ENCODE results near the gene RASSF9. TPM values are rescaled to one million over a fixed set of nuclear protein-coding genes. Genes with fewer than 3 reads are reported as not detected.
A peak's percentile ranks its signal among the peaks of the same experiment; 100 is the strongest.

RASSF9 gene
- polyA plus RNA-seq (2013, experiment 1 of 2): 0.63 TPM
- 0.46 TPM for polyA plus RNA-seq (2013, experiment 2 of 2)

DNA sequence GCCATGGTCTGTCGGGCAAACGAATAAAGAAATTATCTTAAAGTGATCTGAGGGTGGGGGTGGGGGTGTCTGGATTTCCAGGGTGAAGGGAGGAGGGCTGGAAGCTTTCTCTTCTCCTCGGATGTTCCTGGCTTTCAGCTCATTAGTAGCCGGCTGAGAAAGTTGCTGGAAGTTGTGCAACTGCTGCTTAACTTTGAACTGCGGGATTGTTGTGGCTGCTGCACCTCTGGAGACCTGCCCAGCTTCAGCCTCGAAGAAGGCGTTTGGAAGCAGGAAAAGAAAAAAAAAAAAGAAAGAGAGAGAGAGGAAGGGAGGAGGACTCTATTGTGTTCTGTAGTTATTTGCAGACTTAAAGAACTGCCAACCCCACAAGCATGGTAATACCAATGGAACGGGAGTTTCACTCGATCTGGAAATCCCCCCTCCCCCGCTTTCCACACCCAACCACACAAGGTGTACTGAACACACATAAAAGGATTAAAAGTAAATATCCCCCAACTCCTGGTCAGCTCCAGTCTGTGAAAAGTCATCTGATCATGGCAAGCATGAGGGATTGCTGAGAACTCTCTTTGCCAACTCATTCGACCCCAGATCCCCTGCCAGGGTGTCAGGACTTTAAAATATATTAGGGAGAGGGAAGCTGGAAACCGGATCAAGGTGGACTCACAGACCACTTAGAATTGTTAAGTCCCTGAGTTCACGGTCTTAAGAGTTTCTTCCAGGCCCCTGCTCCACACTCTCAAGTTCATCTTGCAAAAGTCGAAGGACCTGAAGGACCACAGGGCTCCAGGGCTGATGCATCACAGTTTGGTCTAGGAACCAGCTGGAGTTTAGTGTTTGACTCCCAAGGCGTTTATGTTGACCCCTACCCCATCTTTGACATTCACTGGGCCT is at the start of gene RASSF9:
RASSF9 (minus strand) TSS at position 213 of the 894 bp plus-strand sequence; CDS start at position 5, 208 bp downstream.
- Histone ChIP-seq H3K36me3 (ENCODE audit: control insufficient read depth, insufficient read depth, low read length) (no peaks in the 10 kb centered on the region), H3K4me3 (ENCODE audit: extremely low read depth, insufficient read depth, low read length, poor library complexity, severe bottlenecking) (peak within 1 kb of the TSS; percentile 6), H3K4me1 (ENCODE audit: control insufficient read depth, insufficient read depth, low read length, poor library complexity, severe bottlenecking) (no peaks in the 10 kb centered on the region), H3K9me3 (ENCODE audit: control insufficient read depth, low read length) (no peaks in the 10 kb centered on the region), H3K27ac (ENCODE audit: low read depth, low read length, severe bottlenecking) (peak within 1 kb of the TSS; percentile 29)
- WGBS, 2 experiments (ENCODE audit: insufficient coverage in 2 of 2): 59 to 63% methylated on average over 4 of the region's 15 CpGs

- Histone ChIP-seq H3K36me3 (ENCODE audit: control insufficient read depth, insufficient read depth, low read length) (no peaks in the 10 kb centered on the region), H3K4me3 (ENCODE audit: extremely low read depth, insufficient read depth, low read length, poor library complexity, severe bottlenecking) (no peak overlapping the region), H3K4me1 (ENCODE audit: control insufficient read depth, insufficient read depth, low read length, poor library complexity, severe bottlenecking) (no peaks in the 10 kb centered on the region), H3K27ac (ENCODE audit: low read depth, low read length, severe bottlenecking) (no peak overlapping the region), H3K9me3 (ENCODE audit: control insufficient read depth, low read length) (no peaks in the 10 kb centered on the region)
Observed at GRCh38 chr12:85883763-85884162, 47.6 kb upstream of the RASSF9 start.

- Histone ChIP-seq H3K36me3 (ENCODE audit: control insufficient read depth, insufficient read depth, low read length) (no peaks in the 10 kb centered on the region), H3K4me1 (ENCODE audit: control insufficient read depth, insufficient read depth, low read length, poor library complexity, severe bottlenecking) (no peaks in the 10 kb centered on the region), H3K27ac (ENCODE audit: low read depth, low read length, severe bottlenecking) (no peak overlapping the region), H3K4me3 (ENCODE audit: extremely low read depth, insufficient read depth, low read length, poor library complexity, severe bottlenecking) (no peak overlapping the region), H3K9me3 (ENCODE audit: control insufficient read depth, low read length) (no peaks in the 10 kb centered on the region)
- WGBS, 2 experiments (ENCODE audit: insufficient coverage in 2 of 2): 50 to 57% methylated on average over 1 of the region's 3 CpGs
Observed at GRCh38 chr12:85877459-85877858, 41.2 kb upstream of the RASSF9 start.

DNA sequence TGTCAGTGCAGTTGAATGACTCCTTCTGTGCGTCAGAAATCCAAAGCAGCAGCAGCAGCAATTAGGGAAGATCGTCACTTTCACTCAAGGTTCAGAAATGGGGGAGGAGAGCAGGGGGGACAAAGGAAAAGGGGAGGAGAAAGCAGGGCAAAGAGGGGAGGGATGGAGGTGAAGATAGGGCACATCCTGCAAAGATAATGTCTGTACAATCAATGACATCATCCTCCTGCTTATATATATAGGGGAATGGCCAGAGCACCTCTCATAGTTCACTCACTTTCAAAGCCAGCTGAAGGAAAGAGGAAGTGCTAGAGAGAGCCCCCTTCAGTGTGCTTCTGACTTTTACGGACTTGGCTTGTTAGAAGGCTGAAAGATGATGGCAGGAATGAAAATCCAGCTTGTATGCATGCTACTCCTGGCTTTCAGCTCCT is 37.8 kb upstream of the RASSF9 start, which contains the start of gene NTS:
NTS (plus strand) TSS at position 265 of the 431 bp plus-strand sequence; CDS start at position 374, 109 bp downstream.
- Histone ChIP-seq H3K27ac (ENCODE audit: low read depth, low read length, severe bottlenecking) (peak within 1 kb of the TSS; percentile 48), H3K4me3 (ENCODE audit: extremely low read depth, insufficient read depth, low read length, poor library complexity, severe bottlenecking) (peak within 1 kb of the TSS; percentile 27), H3K9me3 (ENCODE audit: control insufficient read depth, low read length) (no peaks in the 10 kb centered on the region), H3K36me3 (ENCODE audit: control insufficient read depth, insufficient read depth, low read length) (no peaks in the 10 kb centered on the region), H3K4me1 (ENCODE audit: control insufficient read depth, insufficient read depth, low read length, poor library complexity, severe bottlenecking) (no peaks in the 10 kb centered on the region)
- 10 to 11% methylated on average over 2 to 3 of the region's 3 CpGs for WGBS, 2 experiments (ENCODE audit: insufficient coverage in 2 of 2)

DNA sequence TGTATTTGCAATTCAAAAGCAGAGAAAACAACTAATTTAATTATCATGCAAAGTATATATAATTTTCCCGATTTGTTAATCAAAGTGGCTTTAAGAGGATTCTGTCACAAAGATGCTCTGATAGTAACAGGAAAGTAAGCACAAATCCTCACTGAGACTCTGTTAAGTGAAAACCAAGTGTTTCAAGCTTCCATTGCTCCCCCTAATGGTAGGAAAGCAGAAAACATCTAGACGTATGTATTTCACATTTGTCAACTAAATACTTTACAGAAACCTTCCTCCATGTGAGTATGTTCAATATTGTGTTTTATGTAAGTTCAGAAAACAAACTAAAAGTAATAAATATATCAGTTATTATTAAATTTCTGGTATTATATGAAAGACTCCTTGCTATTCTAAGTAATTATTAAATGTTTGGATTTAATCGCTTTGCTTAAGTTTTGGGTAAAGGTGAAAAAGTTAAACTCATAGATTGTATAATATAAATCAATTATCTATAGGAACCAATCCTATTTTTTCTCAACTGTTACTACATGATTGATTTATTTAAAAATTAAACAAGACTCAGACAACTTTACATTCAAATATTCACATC is 36.4 kb upstream of the RASSF9 start:
- no peak overlapping the region for H3K4me3 ChIP-seq (ENCODE audit: extremely low read depth, insufficient read depth, low read length, poor library complexity, severe bottlenecking)
- WGBS, 2 experiments (ENCODE audit: insufficient coverage in 2 of 2): no CpG with 5 or more reads among the region's 3 CpGs
- H3K9me3 ChIP-seq (ENCODE audit: control insufficient read depth, low read length): no peaks in the 10 kb centered on the region
- no peak overlapping the region for H3K27ac ChIP-seq (ENCODE audit: low read depth, low read length, severe bottlenecking)
- H3K4me1 ChIP-seq (ENCODE audit: control insufficient read depth, insufficient read depth, low read length, poor library complexity, severe bottlenecking): no peaks in the 10 kb centered on the region
- H3K36me3 ChIP-seq (ENCODE audit: control insufficient read depth, insufficient read depth, low read length): no peaks in the 10 kb centered on the region

DNA sequence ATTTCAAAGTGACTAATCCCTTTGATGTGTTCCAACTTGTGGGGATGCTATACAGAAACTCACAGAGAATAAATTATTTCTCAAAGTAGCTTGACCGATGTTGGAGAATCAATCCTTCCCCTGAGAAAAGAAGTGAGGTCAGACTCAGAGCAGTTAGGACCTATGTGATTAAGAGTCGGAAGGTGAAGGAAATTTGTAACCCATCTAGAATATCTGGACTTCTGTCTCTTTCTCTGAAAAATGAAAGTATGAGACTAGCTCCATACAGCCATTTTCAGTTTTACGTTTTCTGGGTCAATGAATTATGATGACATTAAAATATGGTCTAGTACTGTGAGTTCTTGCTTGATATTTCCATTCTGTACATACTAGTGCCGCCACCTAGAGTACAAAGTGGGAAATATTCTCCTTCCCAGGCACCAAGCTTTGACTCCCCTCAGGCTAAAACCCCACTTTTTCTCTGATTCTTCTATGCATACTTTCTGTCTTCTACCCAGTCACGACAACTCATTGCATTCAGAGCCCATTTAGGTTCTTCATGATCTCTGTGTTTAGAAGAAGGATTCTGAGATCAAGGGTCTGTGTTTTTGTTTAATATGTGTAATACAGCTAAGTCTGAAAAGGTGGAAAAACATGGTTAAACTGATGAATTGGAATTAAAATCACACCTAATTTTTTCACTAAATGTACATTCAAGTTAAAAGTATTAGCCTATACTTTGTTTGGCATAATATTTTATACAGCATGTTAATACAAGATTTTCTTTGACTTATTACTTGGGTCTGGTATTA is 31.0 kb upstream of the RASSF9 start:
- Histone ChIP-seq H3K9me3 (ENCODE audit: control insufficient read depth, low read length) (no peaks in the 10 kb centered on the region), H3K4me1 (ENCODE audit: control insufficient read depth, insufficient read depth, low read length, poor library complexity, severe bottlenecking) (peaks cover 6% of the 10 kb centered on the region), H3K36me3 (ENCODE audit: control insufficient read depth, insufficient read depth, low read length) (no peaks in the 10 kb centered on the region), H3K4me3 (ENCODE audit: extremely low read depth, insufficient read depth, low read length, poor library complexity, severe bottlenecking) (no peak overlapping the region), H3K27ac (ENCODE audit: low read depth, low read length, severe bottlenecking) (no peak overlapping the region)
- 90% methylated on average over 2 of the region's 5 CpGs; no CpG with 5 or more reads in 1 of the 2 experiments for WGBS, 2 experiments (ENCODE audit: insufficient coverage in 2 of 2)

DNA sequence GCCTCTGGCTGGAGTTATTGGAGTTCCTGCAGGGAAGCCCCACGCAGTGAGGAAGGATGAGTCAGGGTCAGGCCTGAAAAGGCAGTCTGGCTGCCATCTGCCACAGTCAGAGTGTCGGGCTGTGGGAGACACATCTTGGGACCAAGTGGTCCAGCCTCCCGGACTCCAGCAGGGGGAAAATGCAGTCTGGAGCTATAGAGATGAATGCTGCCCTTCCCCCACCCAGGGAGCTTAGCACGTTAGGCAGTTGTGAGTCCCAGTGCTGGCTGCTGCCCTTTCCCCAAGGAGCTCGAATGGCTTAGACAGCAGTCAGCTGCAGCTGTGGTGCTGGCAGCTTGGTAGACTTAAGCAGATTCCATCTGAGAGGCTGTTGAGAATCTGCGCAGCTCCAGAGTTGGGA is 29.7 kb upstream of the RASSF9 start:
- H3K27ac ChIP-seq (ENCODE audit: low read depth, low read length, severe bottlenecking): no peak overlapping the region
- H3K4me1 ChIP-seq (ENCODE audit: control insufficient read depth, insufficient read depth, low read length, poor library complexity, severe bottlenecking): peaks cover 6% of the 10 kb centered on the region
- no peaks in the 10 kb centered on the region for H3K36me3 ChIP-seq (ENCODE audit: control insufficient read depth, insufficient read depth, low read length)
- no peaks in the 10 kb centered on the region for H3K9me3 ChIP-seq (ENCODE audit: control insufficient read depth, low read length)
- WGBS, 2 experiments (ENCODE audit: insufficient coverage in 2 of 2): 71 to 73% methylated on average over 4 to 5 of the region's 6 CpGs
- H3K4me3 ChIP-seq (ENCODE audit: extremely low read depth, insufficient read depth, low read length, poor library complexity, severe bottlenecking): no peak overlapping the region

DNA sequence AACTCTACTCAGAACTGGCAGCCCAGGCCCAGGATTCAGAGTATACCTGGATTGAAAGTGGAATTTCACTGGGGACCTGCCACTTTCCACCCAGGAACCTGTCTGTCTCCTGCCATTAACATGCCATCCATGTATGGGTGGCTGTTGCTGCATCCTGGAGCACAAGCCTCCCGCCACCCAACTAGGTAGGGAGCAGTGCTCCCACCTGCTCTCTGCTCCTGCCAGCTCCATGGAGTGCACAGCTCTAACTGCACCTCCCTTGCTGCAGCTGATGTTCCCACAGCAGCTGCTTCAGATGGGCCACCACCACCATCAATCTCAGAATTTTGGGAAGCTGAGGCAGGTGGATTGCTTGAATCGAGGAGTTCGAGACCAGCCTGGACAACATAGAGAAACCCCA is 20.8 kb upstream of the RASSF9 start:
- Histone ChIP-seq H3K36me3 (ENCODE audit: control insufficient read depth, insufficient read depth, low read length) (no peaks in the 10 kb centered on the region), H3K27ac (ENCODE audit: low read depth, low read length, severe bottlenecking) (no peak overlapping the region), H3K9me3 (ENCODE audit: control insufficient read depth, low read length) (no peaks in the 10 kb centered on the region), H3K4me3 (ENCODE audit: extremely low read depth, insufficient read depth, low read length, poor library complexity, severe bottlenecking) (no peak overlapping the region), H3K4me1 (ENCODE audit: control insufficient read depth, insufficient read depth, low read length, poor library complexity, severe bottlenecking) (no peaks in the 10 kb centered on the region)
- WGBS, 2 experiments (ENCODE audit: insufficient coverage in 2 of 2): 20 to 100% methylated on average over 1 to 2 of the region's 3 CpGs

DNA sequence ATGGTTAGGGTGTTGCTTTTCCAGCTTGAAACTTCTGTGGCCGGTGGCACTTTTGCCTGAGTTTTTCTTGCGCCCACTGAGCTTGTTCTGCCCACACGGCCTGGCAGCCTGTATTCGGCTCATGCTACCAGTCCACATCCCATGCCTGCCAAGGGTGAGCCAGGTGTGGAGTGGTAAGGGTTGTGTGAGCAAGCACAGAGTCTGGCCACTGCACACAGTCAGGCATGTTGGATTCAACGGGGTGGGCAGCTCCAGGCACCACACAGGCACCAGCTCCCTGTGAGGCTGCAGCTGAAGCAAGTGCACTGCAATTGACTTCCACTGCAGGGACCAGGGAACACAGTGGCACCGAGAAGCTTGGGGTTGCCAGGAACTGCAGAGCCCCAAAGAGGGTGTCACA is 19.1 kb upstream of the RASSF9 start:
- WGBS, 2 experiments (ENCODE audit: insufficient coverage in 2 of 2): 84 to 93% methylated on average over 2 to 4 of the region's 6 CpGs
- Histone ChIP-seq H3K4me1 (ENCODE audit: control insufficient read depth, insufficient read depth, low read length, poor library complexity, severe bottlenecking) (no peaks in the 10 kb centered on the region), H3K36me3 (ENCODE audit: control insufficient read depth, insufficient read depth, low read length) (no peaks in the 10 kb centered on the region), H3K9me3 (ENCODE audit: control insufficient read depth, low read length) (no peaks in the 10 kb centered on the region), H3K27ac (ENCODE audit: low read depth, low read length, severe bottlenecking) (no peak overlapping the region), H3K4me3 (ENCODE audit: extremely low read depth, insufficient read depth, low read length, poor library complexity, severe bottlenecking) (no peak overlapping the region)

GRCh38 chr12:85849344-85849743 is 13.1 kb upstream of the RASSF9 start:
- WGBS, 2 experiments (ENCODE audit: insufficient coverage in 2 of 2): 100% methylated on average over 1 of the region's 3 CpGs; no CpG with 5 or more reads in 1 of the 2 experiments
- Histone ChIP-seq H3K27ac (ENCODE audit: low read depth, low read length, severe bottlenecking) (no peak overlapping the region), H3K4me1 (ENCODE audit: control insufficient read depth, insufficient read depth, low read length, poor library complexity, severe bottlenecking) (no peaks in the 10 kb centered on the region), H3K36me3 (ENCODE audit: control insufficient read depth, insufficient read depth, low read length) (no peaks in the 10 kb centered on the region), H3K9me3 (ENCODE audit: control insufficient read depth, low read length) (no peaks in the 10 kb centered on the region), H3K4me3 (ENCODE audit: extremely low read depth, insufficient read depth, low read length, poor library complexity, severe bottlenecking) (no peak overlapping the region)
